GM21576 (cell line): ENCODE data around the gene MEIKIN.

Experiments
- ATAC-seq: cut with Tn5 transposase; IDR thresholded peaks from one replicate; pipeline ENCODE4 v1.9.1; 2021; ENCODE audit warnings: mild to moderate bottlenecking, moderate library complexity; ENCODE audit not compliant: unreplicated experiment

Gene MEIKIN

DNA sequence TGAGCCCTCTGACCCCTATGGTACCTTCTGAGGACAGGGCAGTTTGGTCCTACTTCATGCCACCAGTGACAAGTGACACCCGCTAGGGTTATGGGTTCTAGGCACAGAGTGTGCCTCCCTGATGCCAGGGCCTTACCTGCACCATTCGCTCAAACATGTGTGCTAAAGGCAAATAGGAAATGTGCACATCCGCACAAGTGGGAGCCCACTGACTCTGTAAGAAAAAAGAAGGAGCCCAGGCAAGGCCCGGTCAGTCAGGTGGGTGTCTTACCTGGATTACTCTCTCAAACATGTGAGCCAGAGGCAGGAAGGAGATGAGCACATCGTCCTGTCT is 29.1 kb upstream of the MEIKIN start:
- ATAC-seq = no peak

- no peak for ATAC-seq
Measured at GRCh38 chr5:131974016-131974415, 28.6 kb upstream of the MEIKIN start.

DNA sequence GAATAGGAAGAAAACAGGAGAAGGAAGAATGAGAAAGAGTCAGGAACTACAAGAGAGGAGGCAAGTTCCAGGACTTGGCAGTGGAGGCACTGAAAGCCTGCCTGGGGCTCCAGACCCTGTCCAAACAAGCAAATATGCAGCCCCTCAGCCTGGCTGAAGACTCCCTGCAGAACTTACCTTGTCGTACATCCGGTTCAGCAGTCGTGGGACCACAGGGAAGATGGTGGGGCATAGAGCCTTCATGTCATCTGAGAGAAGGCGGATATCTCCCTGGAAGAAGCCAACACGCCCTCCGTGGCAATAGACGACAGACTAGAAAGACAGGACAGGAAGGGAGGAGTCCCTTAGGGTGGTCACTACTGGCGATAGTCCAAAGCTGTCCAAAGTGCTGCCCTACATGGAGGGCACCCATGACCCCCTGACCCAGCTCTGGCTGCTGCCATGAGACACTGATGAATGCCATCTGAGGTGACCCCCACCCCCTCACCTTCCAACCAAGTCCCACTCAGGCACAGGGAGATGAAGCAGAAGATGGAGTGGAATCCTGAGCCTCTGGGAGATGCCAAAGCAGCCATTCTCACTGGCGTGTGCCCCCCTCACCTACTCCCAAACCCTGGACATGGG is 27.7 kb upstream of the MEIKIN start:
- no peak for ATAC-seq

GRCh38 chr5:131968396-131968954 is 23.0 kb upstream of the MEIKIN start:
- no peak for ATAC-seq

GRCh38 chr5:131966551-131966950 is 21.1 kb upstream of the MEIKIN start:
- no peak for ATAC-seq

- ATAC-seq = no peak
Measured at GRCh38 chr5:131965826-131966415, 20.5 kb upstream of the MEIKIN start.

DNA sequence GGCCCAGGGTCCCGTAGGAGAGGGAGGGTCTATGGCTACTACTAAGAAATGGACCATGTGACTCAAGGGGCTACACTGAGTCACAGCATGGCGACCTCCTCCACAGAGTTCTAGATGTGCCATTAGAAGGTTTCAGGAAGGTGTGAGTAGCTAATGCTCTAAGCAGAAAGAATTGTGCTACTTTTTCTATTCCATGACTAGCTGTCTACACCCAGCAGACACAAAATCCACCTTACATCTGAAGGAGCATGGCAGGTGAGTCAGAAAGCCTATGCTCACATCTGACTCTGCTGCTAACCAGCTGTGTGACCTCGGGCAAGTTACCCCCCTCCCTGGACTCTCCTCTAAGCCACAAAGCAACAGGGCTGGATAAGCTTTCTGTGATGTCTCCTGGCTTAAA is 14.4 kb upstream of the MEIKIN start:
- ATAC-seq = no peak

DNA sequence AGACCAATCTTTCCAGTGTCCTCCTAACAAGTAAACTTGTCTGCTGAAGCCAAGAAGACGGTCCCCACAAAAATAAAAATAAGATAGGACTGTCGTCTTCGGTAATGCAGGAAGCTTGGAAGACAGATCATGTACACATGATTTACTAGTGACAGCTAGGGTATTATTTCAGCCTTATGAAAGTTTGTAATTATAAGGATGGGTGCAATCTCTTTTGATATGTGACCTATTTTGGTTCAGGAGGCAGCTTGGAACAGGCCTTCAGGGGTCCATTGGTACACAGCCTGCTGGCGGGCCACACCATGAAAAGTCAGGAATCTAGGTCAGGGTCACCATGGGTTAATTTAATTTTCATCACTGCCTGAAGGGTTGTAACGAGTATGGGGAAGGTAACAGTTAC is 13.7 kb upstream of the MEIKIN start:
- no peak for ATAC-seq

DNA sequence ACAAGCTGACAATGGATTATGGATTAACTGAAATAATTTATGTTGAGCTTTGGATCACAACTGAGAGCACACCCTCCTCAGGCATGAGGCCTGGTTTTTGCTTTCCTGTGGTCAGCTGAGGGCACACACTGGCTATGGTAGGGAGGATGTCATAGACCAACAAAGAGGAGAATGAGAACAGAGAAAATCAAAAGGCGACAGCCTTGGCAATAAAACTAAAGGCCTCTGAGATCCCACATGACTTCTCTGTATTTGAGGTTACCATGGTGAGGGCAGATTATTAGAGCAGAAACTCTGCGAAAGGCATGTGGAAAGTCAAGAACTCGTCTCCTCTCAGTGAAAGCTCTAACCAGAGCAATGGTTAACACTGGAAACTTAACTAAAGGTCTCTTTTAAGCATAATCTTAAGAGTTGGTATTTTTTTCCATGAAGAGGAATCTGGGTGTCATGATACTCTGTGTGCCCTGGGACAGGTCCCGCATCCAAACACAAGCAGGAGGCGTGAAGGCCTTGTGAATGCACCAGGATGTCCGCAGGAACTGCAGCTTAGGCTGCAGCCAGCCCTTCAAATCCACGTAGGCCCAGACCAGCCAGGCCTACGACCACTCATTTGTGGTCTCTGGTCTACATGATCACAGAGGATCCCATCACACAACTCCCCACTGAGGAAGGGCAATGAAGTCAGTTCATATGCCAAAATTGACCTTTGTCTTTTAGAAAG is 12.4 kb upstream of the MEIKIN start:
- ATAC-seq = no peak

GRCh38 chr5:131953969-131954368 is 8.5 kb upstream of the MEIKIN start:
- ATAC-seq = no peak

DNA sequence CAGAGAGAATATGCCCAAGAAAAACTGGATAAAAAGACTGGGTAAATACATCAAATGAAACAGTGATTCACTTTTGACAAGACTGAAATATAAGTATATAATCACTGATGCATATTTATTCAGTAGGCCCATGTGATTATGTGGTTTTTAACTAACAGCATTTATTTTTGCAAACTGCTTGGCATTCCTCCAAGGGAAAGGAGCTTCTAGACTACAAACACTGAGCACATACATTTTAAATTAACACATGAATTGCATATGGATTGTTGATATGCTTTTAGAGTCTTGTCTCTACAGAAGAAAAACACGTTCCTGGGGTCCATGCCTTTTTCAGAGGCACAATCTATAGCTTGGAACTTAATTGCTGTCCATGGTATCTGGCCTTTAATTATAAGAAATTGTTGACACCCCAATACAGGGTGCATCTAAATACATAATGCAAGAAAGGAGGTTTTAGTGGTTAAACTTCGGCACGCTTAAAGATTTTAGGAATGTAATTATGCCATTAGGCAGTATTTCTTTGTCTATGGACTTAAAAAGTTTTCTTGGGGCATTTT is 6.9 kb upstream of the MEIKIN start:
- no peak for ATAC-seq

DNA sequence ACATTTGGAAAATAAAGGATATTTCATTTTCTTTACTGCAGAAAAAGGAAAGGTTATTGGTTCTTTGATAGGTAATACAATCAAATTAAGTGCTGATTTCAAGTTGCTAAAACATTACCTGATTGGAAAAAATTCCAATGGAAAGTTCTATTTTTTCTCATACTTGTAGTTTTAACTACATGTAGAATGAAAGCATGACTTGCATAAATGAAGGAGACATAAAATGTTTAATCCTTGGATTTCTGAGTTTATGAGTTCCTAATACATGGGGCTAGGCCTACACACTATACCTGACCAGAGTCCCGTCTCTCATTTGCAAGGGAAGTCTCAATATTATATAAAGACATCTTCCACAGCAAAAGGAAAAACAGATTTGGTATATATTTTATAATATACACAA is 5.2 kb upstream of the MEIKIN start:
- ATAC-seq = no peak

GRCh38 chr5:131947445-131947844 is 2.0 kb upstream of the MEIKIN start:
- no peak for ATAC-seq

- no peak for ATAC-seq
Measured at GRCh38 chr5:131944702-131945550, 537 bp downstream of the MEIKIN start.

- no peak for ATAC-seq
Measured at GRCh38 chr5:131943916-131944315, 1.5 kb downstream of the MEIKIN start.

DNA sequence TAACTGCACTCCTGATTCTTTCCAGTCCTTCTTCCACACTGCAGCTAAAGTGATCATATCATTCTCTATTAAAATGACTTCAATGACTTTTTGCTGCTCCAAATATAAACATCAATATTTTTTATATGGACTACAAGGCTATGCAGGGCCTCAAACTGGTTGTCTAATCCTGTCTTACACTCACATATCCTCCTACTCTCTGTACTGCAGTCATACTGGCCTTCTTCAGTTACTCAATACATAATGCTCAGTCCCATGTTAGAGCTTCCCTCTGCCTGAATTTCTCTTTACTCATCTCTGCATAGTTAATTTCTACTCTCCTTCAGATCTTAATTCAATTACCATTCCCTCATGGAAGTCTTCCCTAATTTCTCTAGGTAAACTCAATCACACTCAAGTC is 3.4 kb downstream of the MEIKIN start:
- no peak for ATAC-seq

DNA sequence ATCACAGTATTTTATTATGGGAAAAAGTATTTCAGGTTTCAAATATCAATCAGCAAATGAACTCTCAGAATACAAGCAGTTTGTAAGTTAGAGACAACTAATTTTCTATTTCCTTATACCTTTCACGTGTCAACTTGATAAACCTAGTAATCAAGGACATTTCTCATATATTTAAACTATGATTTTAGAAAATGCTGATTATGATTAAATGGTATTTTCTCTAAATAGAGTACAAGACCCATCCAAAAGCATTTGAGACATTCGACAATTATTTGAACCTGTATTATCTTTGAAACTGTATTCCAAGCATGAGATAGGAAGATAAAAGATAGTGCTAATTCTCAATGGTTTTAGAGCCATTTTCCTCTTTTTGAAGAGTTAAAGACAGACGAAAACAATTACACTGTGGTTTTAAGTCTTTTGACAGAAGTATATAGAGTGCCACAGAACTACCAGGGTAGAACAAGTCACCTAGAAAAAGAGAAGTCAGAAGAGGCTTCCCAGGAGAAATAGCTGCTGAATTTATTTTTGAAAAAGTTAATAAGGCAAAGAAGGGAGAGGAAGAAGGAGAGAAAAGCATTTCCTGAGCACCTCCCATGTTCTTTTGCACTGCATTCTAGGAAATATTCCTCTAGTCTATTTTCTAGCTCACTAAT is 5.6 kb downstream of the MEIKIN start:
- no peak for ATAC-seq

DNA sequence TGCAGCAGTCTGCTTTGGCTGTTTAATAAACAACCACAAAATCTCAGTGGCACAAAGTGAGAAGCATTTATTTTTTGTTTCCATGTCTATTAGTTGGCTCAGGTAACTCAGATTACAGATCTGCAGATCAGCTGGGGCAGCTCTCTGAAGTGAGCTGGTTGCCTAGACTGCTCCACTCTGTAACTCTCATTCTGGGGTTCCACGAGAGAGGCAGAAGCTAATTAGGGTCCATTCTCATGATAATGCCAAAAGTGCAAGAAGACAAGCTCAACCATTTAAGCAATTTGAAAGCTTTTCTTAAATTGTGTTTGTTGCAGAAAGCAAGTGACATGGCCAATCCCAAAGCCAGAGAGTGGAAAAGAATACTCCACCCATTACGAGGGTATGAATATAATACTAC is 13.2 kb downstream of the MEIKIN start:
- ATAC-seq = no peak

DNA sequence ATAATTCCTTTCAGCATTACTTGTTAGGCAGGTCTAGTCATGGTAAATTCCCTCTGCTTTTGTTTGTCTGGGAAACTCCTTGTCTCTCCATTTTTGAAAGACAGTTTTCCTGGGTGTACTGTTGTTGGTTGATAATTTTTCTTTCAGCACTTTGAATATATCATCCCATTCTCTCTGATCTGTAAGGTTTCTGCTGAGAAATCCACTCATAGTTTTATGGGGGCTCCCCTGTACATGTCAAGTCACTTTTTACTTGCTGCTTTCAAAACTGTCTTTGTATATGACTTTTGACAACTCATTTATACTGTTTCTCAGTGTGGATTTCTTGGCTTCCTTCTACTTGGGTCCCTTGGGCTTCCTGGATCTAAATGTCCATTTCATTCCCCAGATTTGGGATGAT is 16.5 kb downstream of the MEIKIN start:
- no peak for ATAC-seq

GRCh38 chr5:131926168-131926567 is 19.3 kb downstream of the MEIKIN start:
- ATAC-seq = no peak

- ATAC-seq = no peak
Measured at GRCh38 chr5:131916481-131916880, 29.0 kb downstream of the MEIKIN start.
